HCT116 (cell line): Measurements from ENCODE around the gene NIM1K. TPM values are rescaled to one million over a fixed set of nuclear protein-coding genes. Genes with fewer than 3 reads are reported as not detected.

ENCODE experiments used
- ATAC-seq: fragments of 200-7000 bp; cut with Tn5 transposase; 2 replicates; pipeline ENCODE4 v1.9.1; 2020; ENCODE audit warnings: mild to moderate bottlenecking, moderate library complexity
- BruUV-seq: library from RNA; stranded (reverse); fragments of 400-500 nt; replicated peaks from 2 replicates; lab custom pipeline; 2021; lab: Mats Ljungman, UMichigan
- CTCF ChIA-PET: fragments of 300-600 bp; sonication (Branson Sonifier 250); formaldehyde crosslinking; loops from one replicate; lab custom pipeline; 2021; ENCODE audit warnings: antibody characterized with exemption; lab: Charles Lee
- POLR2A ChIA-PET: fragments of 300-600, 350-600 bp; sonication (Branson Sonifier 250); formaldehyde crosslinking; loops from one replicate; lab custom pipeline; 2021; ENCODE audit warnings: antibody characterized with exemption; lab: Charles Lee
- RAD21 ChIA-PET, 2 experiments: fragments of 300-600 bp; sonication (Branson Sonifier 250); formaldehyde crosslinking; loops; one replicate each; lab custom pipeline; 2023; ENCODE audit warnings: low total read pairs in 2 of 2; ENCODE audit not compliant: uncharacterized antibody in 2 of 2, unreplicated experiment in 2 of 2, low non-redundant PET in 1 of 2; lab: Charles Lee
- DNase-seq: peaks from one replicate; pipeline ENCODE4 v3.0.0-alpha.2; 2010; ENCODE audit warnings: low read depth, low spot score
- H2AFZ ChIP-seq: fragments of 200-600 bp; shearing (Covaris generic), sonication (generic); 2 replicates; pipeline ENCODE4 v1.6.1; 2017; ENCODE audit warnings: low read depth, mixed run types, mixed read lengths, antibody characterized with exemption, low read length; ENCODE audit not compliant: poor library complexity, severe bottlenecking
- H3K27ac ChIP-seq: 2 replicates; pipeline ENCODE4 v1.5.1; 2012; ENCODE audit warnings: low read depth, low read length
- H3K27me3 ChIP-seq: fragments of 200-600 bp; sonication (generic); 2 replicates; pipeline ENCODE4 v1.6.1; 2016; ENCODE audit warnings: mixed run types, low read length, mixed read lengths; ENCODE audit not compliant: insufficient read depth
- H3K36me3 ChIP-seq, 2 experiments: fragments of 200-500 bp in 1 of 2; fragments of 200-600 bp in 1 of 2; sonication (Bioruptor generic) in 1 of 2; sonication (generic) in 1 of 2; 2 replicates each; pipeline versions ENCODE4 v1.5.1 to v1.6.1; 2014 to 2016; ENCODE audit warnings: low read length in 2 of 2, inconsistent platforms in 1 of 2, mixed read lengths in 1 of 2, mixed run types in 1 of 2; ENCODE audit not compliant: insufficient read depth in 2 of 2, control insufficient read depth in 1 of 2
- H3K4me1 ChIP-seq, 2 experiments: fragments of 200-600 bp in 1 of 2; sonication (generic) in 1 of 2; 2 replicates each; pipeline versions ENCODE4 v1.5.1 to v1.6.1; 2012 to 2017; ENCODE audit warnings: low read length in 2 of 2, inconsistent platforms in 1 of 2, mild to moderate bottlenecking in 1 of 2, mixed read lengths in 1 of 2, mixed run types in 1 of 2, moderate library complexity in 1 of 2; ENCODE audit not compliant: insufficient read depth in 2 of 2, control insufficient read depth in 1 of 2
- H3K4me2 ChIP-seq: fragments of 200-600 bp; sonication (generic); 2 replicates; pipeline ENCODE4 v1.6.1; 2017; ENCODE audit warnings: mixed run types, low read length, mixed read lengths
- H3K4me3 ChIP-seq, 2 experiments: fragments of 200-600 bp in 1 of 2; sonication (generic) in 1 of 2; replicated peaks in 1 of 2; 2 replicates each; pipeline ENCODE4 v1.5.1; 2011 to 2016; ENCODE audit warnings: low read length in 2 of 2, control low read depth in 1 of 2, low read depth in 1 of 2, mild to moderate bottlenecking in 1 of 2, mixed read lengths in 1 of 2, mixed run types in 1 of 2
- H3K79me2 ChIP-seq: fragments of 200-600 bp; sonication (generic); 2 replicates; pipeline ENCODE4 v1.6.1; 2017; ENCODE audit warnings: mild to moderate bottlenecking, mixed run types, low read length, moderate library complexity, mixed read lengths; ENCODE audit not compliant: insufficient read depth
- H3K9ac ChIP-seq: fragments of 200-600 bp; sonication (generic); 2 replicates; pipeline ENCODE4 v1.6.1; 2016; ENCODE audit warnings: low read length, mixed read lengths
- H3K9me2 ChIP-seq: fragments of 200-600 bp; sonication (generic), shearing (Covaris generic); 2 replicates; pipeline ENCODE4 v1.6.1; 2017; ENCODE audit warnings: mixed run types, mild to moderate bottlenecking, moderate library complexity; ENCODE audit not compliant: insufficient read depth
- H3K9me3 ChIP-seq, 2 experiments: fragments of 200-500 bp in 1 of 2; fragments of 200-600 bp in 1 of 2; sonication (Bioruptor generic) in 1 of 2; sonication (generic) in 1 of 2; 2 replicates each; pipeline ENCODE4 v1.6.1; 2014 to 2017; ENCODE audit warnings: low read length in 2 of 2, mixed read lengths in 2 of 2, inconsistent platforms in 1 of 2, low read depth in 1 of 2, mild to moderate bottlenecking in 1 of 2, mixed run types in 1 of 2, moderate library complexity in 1 of 2; ENCODE audit not compliant: control insufficient read depth in 1 of 2, insufficient read depth in 1 of 2
- H4K20me1 ChIP-seq: fragments of 200-600 bp; sonication (generic), shearing (Covaris generic); 2 replicates; pipeline ENCODE4 v1.6.1; 2017; ENCODE audit warnings: mixed run types, mild to moderate bottlenecking, moderate library complexity; ENCODE audit not compliant: insufficient read depth
- CEBPB ChIP-seq: IDR thresholded peaks from 2 replicates; pipeline ENCODE4 v1.6.1; 2012; ENCODE audit warnings: low read depth
- EGR1 ChIP-seq: IDR thresholded peaks from 2 replicates; pipeline ENCODE4 v1.6.1; 2012; ENCODE audit warnings: low read depth
- REST ChIP-seq: IDR thresholded peaks from 2 replicates; pipeline ENCODE4 v1.6.1; 2012; ENCODE audit warnings: low read depth
- intact Hi-C: fragments of 100-400 bp; cut with micrococcal nuclease; formaldehyde crosslinking; loops from 2 replicates; pipeline ENCODE4 v1.10.0; 2022
- total RNA-seq: library from RNA; stranded (reverse); gene quantifications from one replicate; pipeline ENCODE4 v1.2.1, GENCODE V29; 2021; ENCODE audit not compliant: unreplicated experiment

NIM1K gene
- total RNA-seq, 1 experiment from 2014 or later = 0.44 TPM

DNA sequence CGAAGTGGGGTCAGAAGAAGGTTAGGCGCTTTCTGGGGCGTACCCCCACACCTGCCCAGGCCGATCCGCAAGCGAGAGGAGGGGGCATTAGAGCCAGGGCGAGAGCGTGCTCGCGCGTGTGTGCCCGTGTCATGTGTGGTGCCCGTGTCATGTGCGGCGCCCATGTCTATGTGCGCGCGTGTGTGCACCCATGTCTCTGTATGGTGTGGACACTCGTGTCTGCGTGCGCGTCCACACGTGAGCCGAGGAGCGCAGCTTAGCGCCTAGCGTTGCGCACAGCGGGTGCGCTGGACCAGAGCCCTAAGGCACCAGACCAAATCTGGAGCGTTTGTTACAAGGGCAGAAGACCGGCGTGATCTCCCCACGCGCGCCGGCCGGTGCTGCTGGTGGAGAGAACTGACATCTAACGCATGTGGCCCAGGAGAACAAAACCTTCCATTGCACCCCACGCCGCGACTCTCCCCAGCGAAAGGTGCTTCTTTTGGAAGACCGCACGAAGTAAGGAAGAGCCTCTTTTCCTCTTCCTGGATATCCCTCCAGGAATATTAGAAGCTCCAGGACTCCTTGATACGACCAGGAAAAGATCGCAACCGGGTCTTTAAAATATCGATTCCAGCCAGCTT, 644 bp downstream of the NIM1K start:
- POLR2A ChIA-PET = no interaction called here
- Histone ChIP-seq H3K9me2 (no peaks in the 10 kb centered on the region), H3K9ac (no peak overlapping the region)
- ATAC-seq = no peak
- BruUV-seq = no TSS peak
- TF ChIP-seq REST = no peak
- TF ChIP-seq, all 23 proteins: peak for 0
- H2AFZ ChIP-seq = no peak overlapping the region
- ChIA-PET CTCF (interaction anchor here (1.2 kb wide), 1 partner anchor 197 kb away, joined by 3 read pairs; no protein-coding TSS in a partner anchor), RAD21 (no interaction called here)
- H3K4me2 ChIP-seq = no peak overlapping the region
- no peaks in the 10 kb centered on the region for H3K79me2 ChIP-seq
- no peak for DNase-seq
- no peaks in the 10 kb centered on the region for H3K27me3 ChIP-seq
- H3K4me3 ChIP-seq = no peak overlapping the region
- intact Hi-C loops = no loop called here
- H3K9me3 ChIP-seq = no peaks in the 10 kb centered on the region
- H3K36me3 ChIP-seq = no peaks in the 10 kb centered on the region
- no peak overlapping the region for H3K27ac ChIP-seq
- no peaks in the 10 kb centered on the region for H3K4me1 ChIP-seq
- H4K20me1 ChIP-seq = no peaks in the 10 kb centered on the region

GRCh38 chr5:43193181-43193893, 1.3 kb downstream of the NIM1K start:
- intact Hi-C loops = no loop called here
- Histone ChIP-seq H3K79me2 (no peaks in the 10 kb centered on the region), H3K36me3 (no peaks in the 10 kb centered on the region), H3K9ac (no peak overlapping the region), H4K20me1 (no peaks in the 10 kb centered on the region), H3K9me2 (no peaks in the 10 kb centered on the region), H3K4me1 (no peaks in the 10 kb centered on the region), H3K27me3 (no peaks in the 10 kb centered on the region), H3K27ac (no peak overlapping the region), H2AFZ (no peak overlapping the region), H3K9me3 (no peaks in the 10 kb centered on the region), H3K4me3 (no peak overlapping the region), H3K4me2 (peak overlapping the region; percentile 42)
- CTCF ChIA-PET = interaction anchor here (0.6 to 1.2 kb wide), 2 partner anchors 196 to 325 kb away, joined by 3 read pairs; no protein-coding TSS in a partner anchor
- RAD21 ChIA-PET = no interaction called here
- ATAC-seq (peak; percentile 49; the same call in 1 of the 2 replicates), DNase-seq (peak; percentile 3)
- BruUV-seq = no TSS peak
- TF ChIP-seq REST (no peak), EGR1 (no peak), CEBPB (peak; percentile 66; the same call in 1 of the 2 replicates)
- POLR2A ChIA-PET = no interaction called here
